GM23248 (cell line): ENCODE results near the gene ARTN. TPM values are rescaled to one million over a fixed set of nuclear protein-coding genes. Genes with fewer than 3 reads are reported as not detected.

Source experiments
- DNase-seq: peaks from one replicate; pipeline ENCODE4 v3.0.0-alpha.2; 2015
- H2AFZ ChIP-seq: fragments of 200-600 bp; sonication (generic); 2 replicates; pipeline ENCODE4 v1.6.1; 2016; ENCODE audit warnings: antibody characterized with exemption
- H3F3A ChIP-seq: fragments of 200-600 bp; sonication (generic); 2 replicates; pipeline ENCODE4 v1.6.1; 2016; ENCODE audit warnings: mild to moderate bottlenecking, antibody characterized with exemption, mixed run types; ENCODE audit not compliant: insufficient read depth
- H3K27ac ChIP-seq: fragments of 200-600 bp; sonication (generic); 2 replicates; pipeline ENCODE4 v1.5.1; 2016; ENCODE audit warnings: mild to moderate bottlenecking
- H3K27me3 ChIP-seq: fragments of 200-600 bp; sonication (generic); replicated peaks from 2 replicates; pipeline ENCODE4 v1.6.1; 2016; ENCODE audit warnings: mild to moderate bottlenecking; ENCODE audit not compliant: insufficient read depth
- H3K36me3 ChIP-seq: fragments of 200-600 bp; sonication (generic); 2 replicates; pipeline ENCODE4 v1.6.1; 2016; ENCODE audit warnings: low read depth, mild to moderate bottlenecking
- H3K4me1 ChIP-seq: fragments of 200-600 bp; sonication (generic); 2 replicates; pipeline ENCODE4 v1.6.1; 2016; ENCODE audit warnings: mild to moderate bottlenecking; ENCODE audit not compliant: insufficient read depth
- H3K4me2 ChIP-seq: fragments of 200-600 bp; sonication (generic); one replicate; pipeline ENCODE4 v1.6.1; 2016; ENCODE audit warnings: mild to moderate bottlenecking; ENCODE audit not compliant: unreplicated experiment
- H3K4me3 ChIP-seq: fragments of 200-600 bp; sonication (generic); 2 replicates; pipeline ENCODE4 v1.5.1; 2016; ENCODE audit warnings: mild to moderate bottlenecking
- H3K79me2 ChIP-seq: fragments of 200-600 bp; sonication (generic); 2 replicates; pipeline ENCODE4 v1.6.1; 2016; ENCODE audit warnings: mild to moderate bottlenecking; ENCODE audit not compliant: insufficient read depth
- H3K9ac ChIP-seq: fragments of 200-600 bp; sonication (generic); 2 replicates; pipeline ENCODE4 v1.6.1; 2016; ENCODE audit warnings: mild to moderate bottlenecking
- H3K9me2 ChIP-seq: fragments of 200-600 bp; sonication (generic); 2 replicates; pipeline ENCODE4 v1.6.1; 2016; ENCODE audit warnings: mixed run types, mild to moderate bottlenecking, moderate library complexity; ENCODE audit not compliant: insufficient read depth
- H3K9me3 ChIP-seq: fragments of 200-600 bp; sonication (generic); one replicate; pipeline ENCODE4 v1.6.1; 2017; ENCODE audit warnings: low read depth
- H4K20me1 ChIP-seq: fragments of 200-600 bp; sonication (generic); 2 replicates; pipeline ENCODE4 v1.6.0; 2016; ENCODE audit not compliant: insufficient read depth
- EZH2 ChIP-seq: fragments of 200-600 bp; sonication (generic); IDR thresholded peaks from 2 replicates; pipeline ENCODE4 v1.6.1; 2018; ENCODE audit warnings: antibody characterized with exemption, mild to moderate bottlenecking; ENCODE audit not compliant: insufficient read depth, poor library complexity, severe bottlenecking
- EZH2phosphoT487 ChIP-seq: fragments of 200-600 bp; sonication (generic); IDR thresholded peaks from 2 replicates; pipeline ENCODE4 v1.6.1; 2018; ENCODE audit warnings: antibody characterized with exemption, moderate library complexity, mild to moderate bottlenecking, low read depth; ENCODE audit not compliant: insufficient read depth
- WGBS, 2 experiments: methylation state at CpG; one replicate each; pipeline ENCODE4 v1.1.6; 2015 to 2017; ENCODE audit warnings: low lambda C conversion rate in 2 of 2, low coverage in 1 of 2; ENCODE audit errors: missing lambda C conversion rate in 2 of 2; 5-methylcytosine and 5-hydroxymethylcytosine counted together
- in situ Hi-C: fragments of 300-500 bp; cut with MboI; formaldehyde crosslinking; loops from 2 replicates; pipeline ENCODE4 v1.15.0; 2020
- polyA plus RNA-seq: library from polyadenylated mRNA; unstranded; fragments of >200 nt; fragmentation: Nextera tagmentation; extraction: Ambion mirVana; gene quantifications from 2 replicates; pipeline ENCODE4 v1.2.1, GENCODE V29; 2016
- total RNA-seq: library from RNA; depleted of rRNA; stranded (reverse); fragments of >200 nt; shearing (Covaris generic); gene quantifications from 2 replicates; pipeline ENCODE4 v1.2.3, GENCODE V29; 2014

The ARTN gene
- total and polyA plus RNA-seq, 2 experiments from 2014 or later = 0.11 TPM; not detected in 1

GRCh38 chr1:43910343-43910742 is 23.3 kb upstream of the ARTN start:
- H3K4me3 ChIP-seq = no peak overlapping the region
- no peaks in the 10 kb centered on the region for H3K9me2 ChIP-seq
- H3F3A ChIP-seq = no peaks in the 10 kb centered on the region
- H3K4me2 ChIP-seq = no peak overlapping the region
- peaks cover 14% of the 10 kb centered on the region for H3K4me1 ChIP-seq
- no peak for TF ChIP-seq EZH2phosphoT487
- TF ChIP-seq EZH2 = no peak
- WGBS, 2 experiments = 95 to 96% methylated on average over 1 of the region's 1 CpG
- no peaks in the 10 kb centered on the region for H3K36me3 ChIP-seq
- H4K20me1 ChIP-seq = no peaks in the 10 kb centered on the region
- in situ Hi-C loops = no loop called here
- H3K9me3 ChIP-seq = no peaks in the 10 kb centered on the region
- H3K9ac ChIP-seq = no peak overlapping the region
- H2AFZ ChIP-seq = no peak overlapping the region
- no peak for DNase-seq
- no peaks in the 10 kb centered on the region for H3K79me2 ChIP-seq
- no peaks in the 10 kb centered on the region for H3K27me3 ChIP-seq
- no peak overlapping the region for H3K27ac ChIP-seq

- peak; percentile 57 for DNase-seq
- Histone ChIP-seq H3K9me3 (no peaks in the 10 kb centered on the region), H3K4me1 (peaks cover 14% of the 10 kb centered on the region), H3K27ac (no peak overlapping the region), H2AFZ (no peak overlapping the region), H3K27me3 (no peaks in the 10 kb centered on the region), H3K4me3 (no peak overlapping the region), H3F3A (no peaks in the 10 kb centered on the region), H3K9ac (no peak overlapping the region), H3K79me2 (no peaks in the 10 kb centered on the region), H3K36me3 (no peaks in the 10 kb centered on the region), H3K4me2 (no peak overlapping the region), H4K20me1 (no peaks in the 10 kb centered on the region), H3K9me2 (no peaks in the 10 kb centered on the region)
- WGBS, 2 experiments = 60 to 69% methylated on average over 2 of the region's 2 CpGs
- in situ Hi-C loops = no loop called here
- TF ChIP-seq EZH2phosphoT487 = no peak
- TF ChIP-seq EZH2 = no peak
Observed at GRCh38 chr1:43912607-43913006, 21.0 kb upstream of the ARTN start.

GRCh38 chr1:43913051-43913501 is 20.5 kb upstream of the ARTN start:
- WGBS, 2 experiments = 83 to 86% methylated on average over 7 of the region's 7 CpGs
- Histone ChIP-seq H3K4me1 (peaks cover 14% of the 10 kb centered on the region), H2AFZ (no peak overlapping the region), H3F3A (no peaks in the 10 kb centered on the region), H3K9ac (no peak overlapping the region), H3K27ac (no peak overlapping the region), H3K4me3 (no peak overlapping the region), H3K9me3 (no peaks in the 10 kb centered on the region), H4K20me1 (no peaks in the 10 kb centered on the region), H3K36me3 (no peaks in the 10 kb centered on the region), H3K79me2 (no peaks in the 10 kb centered on the region), H3K27me3 (no peaks in the 10 kb centered on the region), H3K9me2 (no peaks in the 10 kb centered on the region), H3K4me2 (no peak overlapping the region)
- no peak for DNase-seq
- TF ChIP-seq EZH2phosphoT487 = no peak
- in situ Hi-C loops = no loop called here

- DNase-seq = no peak
- no peaks in the 10 kb centered on the region for H3K36me3 ChIP-seq
- no peak overlapping the region for H3K27ac ChIP-seq
- H3K27me3 ChIP-seq = no peaks in the 10 kb centered on the region
- no peaks in the 10 kb centered on the region for H3K9me2 ChIP-seq
- 83 to 84% methylated on average over 18 of the region's 18 CpGs for WGBS, 2 experiments
- peaks cover 14% of the 10 kb centered on the region for H3K4me1 ChIP-seq
- H3K4me2 ChIP-seq = no peak overlapping the region
- no peak overlapping the region for H3K4me3 ChIP-seq
- H4K20me1 ChIP-seq = no peaks in the 10 kb centered on the region
- H3F3A ChIP-seq = 0 out of 2 replicates have a peak, but pooled peaks cover 3% of the 10 kb centered on the region
- TF ChIP-seq EZH2 = no peak
- no peak for TF ChIP-seq EZH2phosphoT487
- H3K9me3 ChIP-seq = no peaks in the 10 kb centered on the region
- in situ Hi-C loops = no loop called here
- H2AFZ ChIP-seq = no peak overlapping the region
- H3K79me2 ChIP-seq = no peaks in the 10 kb centered on the region
- no peak overlapping the region for H3K9ac ChIP-seq
Observed at GRCh38 chr1:43913666-43914360, 19.8 kb upstream of the ARTN start.
